Cerebellar cortex (tissue), 1 donor: ENCODE results near the gene KLHL8.
A peak's percentile ranks its signal among the peaks of the same experiment; 100 is the strongest.
"Not testable (repeated sequence)": the region's sequence is repeated elsewhere in the genome, so short reads cannot be mapped to it uniquely, and the experiment has no call there.

ENCODE experiments used
- DNase-seq: peaks from one replicate; pipeline ENCODE4 v3.0.0-alpha.2; 2015; ENCODE audit warnings: low spot score

The KLHL8 gene

DNA sequence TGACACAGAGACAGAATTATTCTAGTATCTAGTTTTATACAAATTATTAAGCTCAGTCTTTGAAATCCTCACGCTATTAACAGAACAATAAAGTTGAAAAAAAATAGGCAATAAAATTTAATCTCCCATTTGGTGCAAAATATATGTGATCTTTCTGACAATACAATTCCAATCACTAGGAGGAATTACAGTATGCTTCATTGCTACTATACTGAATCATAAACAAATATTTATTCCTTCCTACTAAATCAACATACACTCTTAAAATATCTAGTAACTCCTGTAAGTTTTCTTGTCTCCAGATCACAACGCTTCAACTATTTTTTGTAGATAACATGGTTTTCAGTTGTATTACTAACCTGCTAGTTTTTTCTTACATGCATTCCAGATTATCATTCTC is 45.7 kb downstream of the KLHL8 start:
- DNase-seq = no peak

DNA sequence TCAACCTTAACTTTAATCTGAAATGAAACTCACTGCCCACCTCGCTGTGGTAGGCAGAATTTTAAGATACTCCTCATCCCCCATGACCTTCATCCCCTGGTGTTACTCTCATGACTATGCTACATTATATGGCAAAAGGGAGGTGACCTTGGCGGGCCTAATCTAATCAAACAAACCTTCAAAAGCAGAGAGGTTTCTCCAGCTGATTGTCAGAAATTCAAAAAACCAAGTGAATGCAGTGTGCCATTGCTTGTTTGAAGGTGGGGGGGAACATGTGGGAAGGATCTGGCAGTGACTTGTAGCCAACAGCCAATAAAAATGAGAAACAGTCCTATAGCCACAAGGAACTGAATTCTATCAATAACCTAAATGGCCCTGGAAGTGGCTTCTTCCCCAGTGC is 48.5 kb downstream of the KLHL8 start:
- no peak for DNase-seq

GRCh38 chr4:87166296-87166854 is 54.0 kb downstream of the KLHL8 start:
- no peak for DNase-seq

DNA sequence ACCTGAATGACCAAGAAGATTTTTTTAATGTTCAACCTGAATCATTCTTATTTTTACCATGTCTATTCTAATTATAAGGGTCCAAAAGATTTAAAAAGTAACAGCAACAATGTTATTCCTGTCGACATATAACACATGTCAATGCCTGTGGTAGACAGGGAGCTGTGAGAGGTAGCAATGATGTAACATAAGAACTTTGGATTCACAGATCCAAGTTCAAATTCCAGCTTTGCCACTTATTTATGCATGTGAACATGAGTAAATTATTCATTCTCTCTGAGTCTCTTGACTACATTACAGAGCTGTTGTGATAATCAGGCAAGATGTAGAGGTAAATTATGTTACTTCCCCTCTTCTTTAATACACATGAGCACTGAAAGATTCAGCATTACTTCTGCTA is 54.5 kb downstream of the KLHL8 start:
- DNase-seq = no peak

DNA sequence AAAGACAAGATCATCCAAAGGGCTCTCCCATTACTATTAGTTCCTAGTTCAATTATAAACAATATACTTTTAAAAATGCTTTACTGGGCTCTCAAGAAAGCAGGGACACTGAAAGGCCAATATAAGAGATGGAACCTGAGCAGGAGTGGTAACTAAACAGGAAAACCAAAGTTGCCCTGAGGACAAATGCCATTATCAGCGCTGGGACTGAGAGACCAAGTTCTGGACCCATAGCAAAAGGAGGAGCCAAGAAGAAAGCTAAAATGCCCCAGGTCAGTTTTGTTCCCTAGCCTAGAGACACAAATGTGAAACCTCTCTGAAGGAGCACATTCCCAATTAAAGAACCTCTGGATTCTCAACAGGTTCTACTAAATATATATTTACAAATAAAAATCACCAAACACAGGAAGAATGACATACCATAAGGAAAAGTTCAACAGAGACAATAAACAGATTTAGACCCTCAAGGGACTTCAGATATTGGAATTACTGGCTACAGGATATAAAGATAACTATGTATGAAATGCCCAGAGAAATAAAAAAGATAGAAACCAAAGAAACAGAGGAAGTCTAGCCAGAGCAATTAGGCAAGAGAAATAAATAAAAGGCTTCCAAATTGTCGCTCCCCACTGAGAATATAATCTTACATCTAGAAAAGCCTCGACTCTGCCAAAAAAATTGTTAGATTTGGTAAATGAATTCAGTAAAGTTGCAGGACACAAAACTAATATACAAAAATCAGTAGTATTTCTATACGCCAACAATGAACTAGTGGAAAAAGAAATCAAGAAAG is 67.1 kb downstream of the KLHL8 start:
- no peak for DNase-seq

- no peak for DNase-seq
Observed at GRCh38 chr4:87152310-87153041, 67.9 kb downstream of the KLHL8 start.

DNA sequence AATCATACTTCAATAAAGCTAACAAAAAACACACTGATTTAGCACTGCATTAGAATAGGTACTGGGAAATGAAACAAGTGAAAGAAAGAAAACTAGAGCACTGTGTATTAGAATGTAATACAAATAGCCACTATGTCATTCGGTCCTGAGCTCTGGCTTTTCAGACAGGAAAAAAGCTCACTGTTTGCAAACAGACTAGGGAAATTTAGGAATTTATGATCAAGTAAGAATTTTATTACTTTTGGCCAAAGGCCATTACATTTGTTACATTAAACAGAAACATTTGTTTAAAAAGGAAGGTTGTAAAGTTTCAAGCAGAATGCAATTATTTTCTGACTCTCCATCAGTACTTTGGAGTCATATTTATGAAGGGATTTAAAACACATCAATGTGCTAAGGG is 68.7 kb downstream of the KLHL8 start:
- no peak for DNase-seq

GRCh38 chr4:87150498-87151261 is 69.7 kb downstream of the KLHL8 start:
- peak; percentile 88 for DNase-seq

- DNase-seq = no peak
Observed at GRCh38 chr4:87147116-87147515, 73.3 kb downstream of the KLHL8 start.

DNA sequence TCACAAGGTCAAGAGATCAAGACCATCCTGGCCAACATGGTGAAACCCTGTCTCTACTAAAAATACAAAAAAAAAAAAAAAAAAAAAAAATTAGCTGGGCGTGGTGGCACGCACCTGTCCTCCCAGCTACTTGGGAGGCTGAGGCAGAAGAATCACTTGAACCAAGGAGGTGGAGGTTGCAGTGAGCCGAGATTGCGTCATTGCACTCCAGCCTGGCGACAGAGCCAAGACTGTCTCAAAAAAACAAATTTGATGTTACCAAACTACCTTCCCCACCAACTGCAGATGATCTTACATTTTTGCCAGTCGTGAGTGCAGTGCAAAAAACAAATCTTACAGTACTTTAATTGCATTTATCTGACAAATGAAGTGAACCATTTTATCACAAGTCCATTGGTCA is 74.5 kb downstream of the KLHL8 start:
- DNase-seq = not testable (repeated sequence)

- no peak for DNase-seq
Observed at GRCh38 chr4:87144356-87144755, 76.1 kb downstream of the KLHL8 start.

GRCh38 chr4:87141428-87141827 is 79.0 kb downstream of the KLHL8 start:
- DNase-seq = no peak

- no peak for DNase-seq
Observed at GRCh38 chr4:87134122-87134521, 86.3 kb downstream of the KLHL8 start.

DNA sequence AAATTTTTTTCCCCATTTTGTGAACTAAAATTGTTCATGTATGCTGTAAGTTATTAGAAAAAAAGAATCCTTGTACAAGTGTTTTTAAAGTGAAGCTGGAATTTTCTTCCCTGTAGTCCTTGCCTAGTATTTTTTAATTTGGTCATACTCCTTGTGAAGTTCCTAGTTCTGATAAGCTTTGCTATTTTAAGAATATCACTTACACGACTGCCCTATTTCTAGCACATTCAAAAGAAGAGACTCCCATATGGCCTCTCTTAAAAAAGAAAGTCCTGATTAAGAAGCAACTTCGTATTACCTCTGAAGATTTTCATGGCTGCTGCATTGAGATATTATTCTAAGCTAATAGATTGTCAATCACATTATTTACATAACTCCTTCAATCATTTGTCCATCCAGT is 87.2 kb downstream of the KLHL8 start:
- no peak for DNase-seq

- no peak for DNase-seq
Observed at GRCh38 chr4:87132035-87132434, 88.4 kb downstream of the KLHL8 start.

DNA sequence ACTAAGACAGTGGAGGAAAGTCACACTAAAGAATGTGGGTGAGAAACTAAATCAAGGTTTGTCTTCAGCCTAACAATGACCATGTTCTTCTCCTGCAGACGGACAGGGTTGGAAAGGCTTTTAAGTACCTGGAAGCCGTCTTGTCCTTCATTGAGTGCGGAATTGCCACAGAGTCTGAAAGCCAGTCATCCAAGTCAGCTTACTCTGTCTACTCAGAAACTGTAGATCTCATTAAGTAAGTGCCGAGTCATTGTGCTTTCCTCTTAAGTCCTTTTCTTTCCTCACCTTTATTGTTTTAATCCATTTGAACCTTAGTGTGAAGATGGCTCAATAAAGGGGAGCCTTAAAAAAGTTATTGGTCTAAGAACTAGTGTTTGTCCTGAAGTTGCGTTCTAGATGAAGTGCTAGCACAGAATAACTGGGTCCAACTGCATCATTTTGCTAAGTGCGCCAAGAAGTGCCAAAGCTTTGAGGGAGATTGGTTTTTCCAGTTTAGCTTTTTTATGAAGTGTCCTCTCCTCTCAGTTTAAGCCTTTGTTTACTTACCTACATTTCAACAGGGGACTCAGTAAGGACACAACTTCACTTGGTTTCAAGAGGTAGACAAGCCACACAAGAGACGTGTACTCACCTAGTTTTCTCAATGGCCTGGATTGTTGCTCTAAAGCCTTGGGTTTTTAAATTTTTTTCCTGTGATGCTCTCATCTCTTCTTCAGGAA is 89.3 kb downstream of the KLHL8 start:
- no peak for DNase-seq

- DNase-seq = no peak
Observed at GRCh38 chr4:87129681-87130080, 90.7 kb downstream of the KLHL8 start.

GRCh38 chr4:87128006-87128705 is 92.3 kb downstream of the KLHL8 start:
- no peak for DNase-seq

GRCh38 chr4:87126056-87126455 is 94.4 kb downstream of the KLHL8 start:
- no peak for DNase-seq

DNA sequence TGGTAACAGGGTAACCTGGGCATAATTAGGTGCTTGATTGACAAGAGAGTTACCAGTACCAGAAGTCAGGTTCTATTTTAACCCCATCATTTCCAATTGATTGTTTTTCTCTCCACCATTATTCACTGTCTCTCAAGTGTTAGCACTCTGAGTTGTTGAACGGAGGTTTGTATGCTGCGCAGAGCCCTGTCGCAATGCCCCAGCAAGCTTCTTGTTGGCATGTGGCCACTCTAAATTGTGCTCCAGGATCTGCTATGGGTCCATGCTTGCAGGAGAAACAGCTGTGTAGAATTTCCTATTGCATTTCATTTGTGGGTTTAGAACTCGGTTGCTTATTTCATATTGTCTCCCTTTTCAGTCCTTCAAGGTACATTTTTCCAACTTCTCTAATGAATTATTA is 98.2 kb downstream of the KLHL8 start:
- DNase-seq = no peak
